ENCODE data around the gene IQUB.
"Not testable (repeated sequence)": the region's sequence is repeated elsewhere in the genome, so short reads cannot be mapped to it uniquely, and the experiment has no call there.

IQUB gene

DNA sequence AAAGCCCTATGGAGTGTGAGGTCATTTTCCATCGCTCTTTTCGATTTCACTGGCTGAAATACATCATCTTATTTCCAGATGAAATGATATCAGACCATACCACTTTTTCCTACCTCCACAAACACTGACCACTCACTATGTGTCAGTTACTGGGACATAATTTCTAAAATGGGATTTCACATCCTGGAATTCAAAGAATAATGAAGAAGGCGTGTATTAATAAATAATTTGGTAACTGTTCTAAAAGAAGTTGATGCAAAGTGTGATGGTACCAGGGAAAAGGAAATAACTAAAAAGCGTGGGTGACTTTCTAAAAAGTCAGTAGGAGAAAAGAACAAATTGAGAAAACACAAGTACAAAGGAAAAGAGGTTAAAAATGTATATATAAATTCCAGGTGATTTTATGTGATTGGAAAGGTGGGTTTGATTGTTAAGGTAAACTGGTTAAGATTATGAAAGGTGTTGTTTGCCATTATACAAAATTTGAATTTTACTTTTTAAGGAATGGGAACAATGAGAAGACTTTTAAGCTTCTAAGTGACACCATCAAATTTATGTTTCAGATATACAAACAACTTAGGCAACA lies 24.0 kb upstream of the IQUB start:
- ChIA-PET POLR2A (interaction anchor here (0.9 to 1.3 kb wide), 7 partner anchors 8 to 166 kb away, joined by 3 to 8 read pairs (median 5); partner anchors contain the start of gene IQUB), CTCF (interaction anchor here (0.9 to 1.2 kb wide), 2 partner anchors 11 to 23 kb away, joined by 3 read pairs; no protein-coding TSS in a partner anchor)
- TF ChIP-seq TARDBP (IDR thresholded peaks at IDR 0.05) = no peak
- no peak for TF ChIP-seq FOXK2 (IDR thresholded peaks at IDR 0.05)
- no peak for TF ChIP-seq CTBP1 (IDR thresholded peaks at IDR 0.05; ENCODE audit: borderline replicate concordance)
- TF ChIP-seq NFRKB (IDR thresholded peaks at IDR 0.05) = no peak
- no peak for TF ChIP-seq LEF1 (IDR thresholded peaks at IDR 0.05; ENCODE audit: borderline replicate concordance)
- no peak for TF ChIP-seq ARNT (IDR thresholded peaks at IDR 0.05)
- TF ChIP-seq SP1 (IDR thresholded peaks at IDR 0.05) = no peak
- TF ChIP-seq, protein P1, sequence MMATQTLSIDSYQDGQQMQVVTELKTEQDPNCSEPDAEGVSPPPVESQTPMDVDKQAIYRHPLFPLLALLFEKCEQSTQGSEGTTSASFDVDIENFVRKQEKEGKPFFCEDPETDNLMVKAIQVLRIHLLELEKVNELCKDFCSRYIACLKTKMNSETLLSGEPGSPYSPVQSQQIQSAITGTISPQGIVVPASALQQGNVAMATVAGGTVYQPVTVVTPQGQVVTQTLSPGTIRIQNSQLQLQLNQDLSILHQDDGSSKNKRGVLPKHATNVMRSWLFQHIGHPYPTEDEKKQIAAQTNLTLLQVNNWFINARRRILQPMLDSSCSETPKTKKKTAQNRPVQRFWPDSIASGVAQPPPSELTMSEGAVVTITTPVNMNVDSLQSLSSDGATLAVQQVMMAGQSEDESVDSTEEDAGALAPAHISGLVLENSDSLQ (IDR thresholded peaks at IDR 0.05) = no peak
- no peak for DNase-seq (ENCODE audit: extremely low spot score)

DNA sequence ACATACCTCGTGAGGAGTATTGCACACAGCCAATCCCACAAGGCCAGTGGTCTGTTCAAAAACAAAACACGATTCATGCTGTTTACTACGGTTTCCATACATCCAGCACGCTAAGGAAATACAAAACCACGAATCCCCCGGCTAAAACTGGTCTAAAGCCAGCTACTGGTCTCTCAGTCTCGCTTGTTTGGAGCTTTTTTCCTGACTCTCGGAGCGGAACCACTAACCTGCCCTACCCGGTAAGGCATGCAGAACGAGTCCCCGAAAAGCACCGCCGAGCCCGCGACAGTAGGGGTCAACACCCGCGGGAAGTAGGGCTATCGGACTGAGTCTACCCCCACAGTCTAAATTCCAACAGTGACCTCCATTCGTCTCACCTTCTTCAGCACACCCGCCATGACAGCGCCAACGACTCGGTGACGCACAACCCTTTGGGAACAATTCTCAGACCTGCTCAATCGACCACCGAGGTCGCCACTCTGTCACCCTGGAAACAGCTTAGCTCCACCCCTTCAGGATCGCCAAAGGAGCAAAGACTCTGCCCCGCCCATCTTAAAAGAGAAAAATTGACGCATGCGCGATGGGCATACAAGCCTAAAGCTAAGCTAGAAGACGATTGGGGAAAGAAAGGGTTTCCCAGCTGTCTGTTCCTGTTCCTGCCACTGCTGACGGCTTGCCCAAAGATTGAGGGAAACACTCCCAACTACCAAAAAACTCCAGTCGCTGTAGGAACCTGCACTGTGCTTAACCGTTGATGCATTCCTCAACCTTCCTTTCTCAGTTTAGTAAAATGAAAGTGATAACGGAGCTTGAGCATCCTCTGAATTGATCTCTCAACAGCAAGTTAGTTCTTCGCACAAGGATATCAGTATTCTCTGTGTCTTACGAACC lies 23.2 kb upstream of the IQUB start, which contains the start of gene NDUFA5:
Gene NDUFA5 (minus strand): TSS at position 421 of the 891 bp plus-strand sequence. CDS start 23 bp downstream, at position 398.
- CTCF ChIA-PET = interaction anchor here (0.9 to 1.2 kb wide), 2 partner anchors 12 to 23 kb away, joined by 3 read pairs; no protein-coding TSS in a partner anchor
- TF ChIP-seq, protein P1 (IDR thresholded peaks at IDR 0.05) = peak; percentile 75
- no peak for TF ChIP-seq BHLHE40 (IDR thresholded peaks at IDR 0.05; ENCODE audit: borderline replicate concordance)
- POLR2A ChIA-PET = interaction anchor here (0.7 to 1.3 kb wide), 10 partner anchors 9 to 191 kb away, joined by 3 to 8 read pairs (median 4); partner anchors contain the start of genes IQUB and WASL

DNA sequence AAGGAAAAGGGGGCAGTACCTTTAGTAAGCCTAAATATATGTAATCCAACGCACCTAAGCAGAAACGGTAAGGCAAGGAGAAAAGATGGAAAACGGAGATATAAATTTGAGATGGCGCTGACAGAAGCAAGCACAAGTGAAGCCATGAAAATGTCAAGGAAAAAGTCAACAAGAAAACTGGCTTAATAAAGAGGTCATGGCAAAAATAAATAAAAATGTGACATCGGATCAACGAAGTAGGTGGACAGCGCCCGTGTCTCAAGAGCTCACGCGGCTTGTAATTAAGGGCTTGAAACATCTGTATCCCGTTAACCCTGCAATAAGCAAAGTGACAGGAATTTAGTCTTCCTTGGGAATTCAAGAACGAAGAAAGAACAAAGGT lies 22.6 kb upstream of the IQUB start:
- DNase-seq (ENCODE audit: extremely low spot score) = no peak
- ChIA-PET CTCF (no interaction called here), POLR2A (interaction anchor here (0.9 to 1.3 kb wide), 5 partner anchors 13 to 192 kb away, joined by 3 to 8 read pairs (median 5); partner anchors contain the start of genes IQUB and WASL)
- TF ChIP-seq CTBP1 (IDR thresholded peaks at IDR 0.05; ENCODE audit: borderline replicate concordance) (no peak), SP1 (IDR thresholded peaks at IDR 0.05) (no peak), FOXK2 (IDR thresholded peaks at IDR 0.05) (no peak), L3MBTL2 (conservative IDR thresholded peaks at IDR 0.05) (no peak), FOXA1 (IDR thresholded peaks at IDR 0.05) (no peak), BHLHE40 (IDR thresholded peaks at IDR 0.05; ENCODE audit: borderline replicate concordance) (no peak), ELF4 (IDR thresholded peaks at IDR 0.05) (no peak), TARDBP (IDR thresholded peaks at IDR 0.05) (no peak), ZNF384 (IDR thresholded peaks at IDR 0.05) (no peak), SUZ12 (IDR thresholded peaks at IDR 0.05) (no peak), NFRKB (IDR thresholded peaks at IDR 0.05) (no peak), FOXM1 (IDR thresholded peaks at IDR 0.05; ENCODE audit: borderline replicate concordance) (no peak)

More for the DNA sequence above, 23.2 kb upstream of the IQUB start, which contains the start of gene NDUFA5:
- peak; percentile 94 for DNase-seq (ENCODE audit: extremely low spot score)

DNA sequence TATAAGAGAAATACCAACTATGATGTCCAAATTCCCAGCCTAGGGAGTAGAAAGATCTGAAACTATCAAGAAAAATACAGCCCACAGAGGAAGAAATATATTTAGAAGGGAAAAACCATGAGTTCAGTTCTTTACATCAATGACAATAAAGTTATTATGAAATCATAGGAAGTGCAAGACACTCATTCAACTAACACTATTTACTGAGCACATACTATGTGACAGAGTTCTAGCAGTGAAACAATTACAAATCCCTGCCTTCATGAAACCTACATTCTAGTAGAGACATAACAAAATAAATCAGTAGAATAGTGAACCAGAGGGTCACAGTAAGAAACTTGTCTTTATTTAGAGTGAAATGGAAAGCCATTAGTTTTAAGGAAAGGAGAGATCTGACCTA lies 21.1 kb upstream of the IQUB start:
- CTCF ChIA-PET = no interaction called here
- POLR2A ChIA-PET = no interaction called here
- TF ChIP-seq FOXK2 (IDR thresholded peaks at IDR 0.05) (no peak), CTBP1 (IDR thresholded peaks at IDR 0.05; ENCODE audit: borderline replicate concordance) (no peak), NFRKB (IDR thresholded peaks at IDR 0.05) (no peak), L3MBTL2 (conservative IDR thresholded peaks at IDR 0.05) (no peak), LEF1 (IDR thresholded peaks at IDR 0.05; ENCODE audit: borderline replicate concordance) (no peak), BHLHE40 (IDR thresholded peaks at IDR 0.05; ENCODE audit: borderline replicate concordance) (no peak), SP1 (IDR thresholded peaks at IDR 0.05) (no peak), TARDBP (IDR thresholded peaks at IDR 0.05) (no peak), ZNF384 (IDR thresholded peaks at IDR 0.05) (no peak), ARNT (IDR thresholded peaks at IDR 0.05) (no peak), SUZ12 (IDR thresholded peaks at IDR 0.05) (no peak)
- TF ChIP-seq, protein P1 (IDR thresholded peaks at IDR 0.05) = no peak
- DNase-seq (ENCODE audit: extremely low spot score) = no peak

DNA sequence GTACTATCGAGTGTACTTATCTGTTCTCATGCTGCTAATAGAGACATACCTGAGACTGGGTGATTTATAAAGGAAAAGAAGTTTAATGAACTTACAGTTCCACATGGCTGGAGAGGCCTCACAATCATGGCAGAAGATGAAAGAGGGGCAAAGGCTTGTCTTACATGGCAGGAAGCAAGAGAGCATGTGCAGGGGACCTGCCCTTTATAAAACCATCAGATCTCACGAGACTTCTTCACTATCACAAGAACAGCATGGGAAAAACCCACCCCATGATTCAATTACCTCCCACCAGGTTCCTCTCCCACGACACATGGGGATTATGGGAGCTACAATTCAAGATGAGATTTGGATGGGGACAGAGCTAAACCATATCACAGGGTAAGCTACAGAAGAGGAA lies 18.8 kb upstream of the IQUB start:
- TF ChIP-seq L3MBTL2 (conservative IDR thresholded peaks at IDR 0.05) = no peak
- CTCF ChIA-PET = interaction anchor here (0.6 kb wide), 1 partner anchor 35 kb away, joined by 3 read pairs; no protein-coding TSS in a partner anchor
- no peak for DNase-seq (ENCODE audit: extremely low spot score)
- POLR2A ChIA-PET = no interaction called here

DNA sequence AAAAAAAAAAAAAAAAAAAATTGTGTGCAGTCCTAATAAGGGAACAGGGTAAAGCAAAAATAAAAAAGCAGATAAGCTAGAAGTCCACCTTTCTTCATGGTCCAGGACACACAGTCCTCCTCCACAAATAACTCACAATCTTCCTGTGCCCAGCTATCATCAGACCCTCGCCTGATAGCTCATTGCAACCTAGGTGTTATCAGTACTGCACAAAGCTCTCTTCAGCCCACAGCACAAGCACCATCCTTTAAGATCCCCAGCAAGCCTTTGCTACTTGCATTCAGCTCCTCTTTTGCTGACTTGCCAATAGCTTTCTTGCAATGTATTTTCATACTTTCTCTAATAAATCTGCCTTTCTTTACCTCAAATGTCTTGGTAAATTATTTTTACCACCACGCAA lies 18.2 kb upstream of the IQUB start:
- CTCF ChIA-PET = interaction anchor here (0.6 kb wide), 1 partner anchor 35 kb away, joined by 3 read pairs; no protein-coding TSS in a partner anchor
- TF ChIP-seq BHLHE40 (IDR thresholded peaks at IDR 0.05; ENCODE audit: borderline replicate concordance) = no peak
- no peak for TF ChIP-seq L3MBTL2 (conservative IDR thresholded peaks at IDR 0.05)
- no peak for TF ChIP-seq FOXA1 (IDR thresholded peaks at IDR 0.05)
- TF ChIP-seq TARDBP (IDR thresholded peaks at IDR 0.05) = no peak
- no peak for TF ChIP-seq ZNF384 (IDR thresholded peaks at IDR 0.05)
- no peak for TF ChIP-seq ARNT (IDR thresholded peaks at IDR 0.05)
- DNase-seq (ENCODE audit: extremely low spot score) = no peak
- POLR2A ChIA-PET = no interaction called here

DNA sequence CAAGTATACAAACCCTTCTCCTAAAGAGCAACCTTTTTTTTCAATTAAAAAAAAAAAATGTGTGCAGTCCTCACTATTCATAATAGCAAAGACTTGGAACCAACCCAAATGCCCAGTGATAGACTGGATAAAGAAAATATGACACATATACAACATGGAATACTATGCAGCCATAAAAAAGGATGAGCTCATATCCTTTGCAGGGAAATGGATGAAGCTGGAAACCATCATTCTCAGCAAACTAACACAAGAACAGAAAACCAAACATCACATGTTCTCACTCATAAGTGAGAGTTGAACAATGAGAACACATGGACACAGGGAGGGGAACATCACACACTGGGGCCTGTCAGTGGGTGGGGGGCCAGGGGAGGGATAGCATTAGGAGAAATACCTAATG lies 17.7 kb upstream of the IQUB start:
- CTCF ChIA-PET; DNase-seq (ENCODE audit: extremely low spot score); POLR2A ChIA-PET: not testable (repeated sequence)

All from HEK293T (cell line).